Bronchus fibroblast of lung (primary cell): ENCODE measurements around the gene SRPK3. TPM values are rescaled to one million over a fixed set of nuclear protein-coding genes. Genes with fewer than 3 reads are reported as not detected.

Experiments used
- total RNA-seq: library from RNA; depleted of rRNA; stranded (reverse); fragments of >200 nt; gene quantifications from 2 replicates; pipeline ENCODE4 v1.2.3, GENCODE V29; 2015

The SRPK3 gene, protein sequence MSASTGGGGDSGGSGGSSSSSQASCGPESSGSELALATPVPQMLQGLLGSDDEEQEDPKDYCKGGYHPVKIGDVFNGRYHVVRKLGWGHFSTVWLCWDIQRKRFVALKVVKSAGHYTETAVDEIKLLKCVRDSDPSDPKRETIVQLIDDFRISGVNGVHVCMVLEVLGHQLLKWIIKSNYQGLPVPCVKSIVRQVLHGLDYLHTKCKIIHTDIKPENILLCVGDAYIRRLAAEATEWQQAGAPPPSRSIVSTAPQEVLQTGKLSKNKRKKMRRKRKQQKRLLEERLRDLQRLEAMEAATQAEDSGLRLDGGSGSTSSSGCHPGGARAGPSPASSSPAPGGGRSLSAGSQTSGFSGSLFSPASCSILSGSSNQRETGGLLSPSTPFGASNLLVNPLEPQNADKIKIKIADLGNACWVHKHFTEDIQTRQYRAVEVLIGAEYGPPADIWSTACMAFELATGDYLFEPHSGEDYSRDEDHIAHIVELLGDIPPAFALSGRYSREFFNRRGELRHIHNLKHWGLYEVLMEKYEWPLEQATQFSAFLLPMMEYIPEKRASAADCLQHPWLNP
- total RNA-seq: 0.59 and 0.84 TPM in 2 replicates

GRCh38 chrX:153780678-153781427 is at the start of gene SRPK3:
TSS of gene SRPK3 (plus strand) at chrX:153781041. CDS start at chrX:153781087, 46 bp downstream.

GRCh38 chrX:153763989-153764755 is 16.7 kb upstream of the SRPK3 start, which contains the start of gene PLXNB3:
TSS of gene PLXNB3 (plus strand) at chrX:153764249. CDS start at chrX:153765536, 1,287 bp downstream.

GRCh38 chrX:153794018-153794896 is 13.4 kb downstream of the SRPK3 start, which contains the start of the genes IDH3G and SSR4:
TSS of gene IDH3G (minus strand) at chrX:153794375. CDS start at chrX:153794326, 49 bp downstream.
TSS of gene SSR4 (plus strand) at chrX:153794668. CDS start at chrX:153794688, 20 bp downstream.

GRCh38 chrX:153829799-153830639 is 49.2 kb downstream of the SRPK3 start, which contains the start of gene PDZD4:
TSS of gene PDZD4 (minus strand) at chrX:153830544. CDS start at chrX:153830298, 246 bp downstream.

Other genes with a start within 250 kb of the SRPK3 start
- gene CCNQ, start 181.9 kb upstream of the SRPK3 start, total RNA-seq: 35.1 and 38.7 TPM in 2 replicates
- gene DUSP9, start 133.8 kb upstream of the SRPK3 start, total RNA-seq: 0.34 and 0.45 TPM in 2 replicates
- gene PNCK, start 107.2 kb upstream of the SRPK3 start, total RNA-seq: 0.15 TPM in 1 of 2 replicates, not detected in the other
- 7.9 and 8.7 TPM in 2 replicates for gene SLC6A8, start 93.1 kb upstream of the SRPK3 start, total RNA-seq
- gene BCAP31, start 56.7 kb upstream of the SRPK3 start, total RNA-seq: 84.3 and 104 TPM in 2 replicates
- gene ABCD1, start 56.2 kb upstream of the SRPK3 start, total RNA-seq: 10.3 and 11.9 TPM in 2 replicates
- gene PLXNB3, start 16.8 kb upstream of the SRPK3 start, total RNA-seq: 4.2 and 5.8 TPM in 2 replicates
- gene IDH3G, start 13.3 kb downstream of the SRPK3 start, total RNA-seq: 94.1 and 96.8 TPM in 2 replicates
- 187 and 269 TPM in 2 replicates for gene SSR4, start 13.6 kb downstream of the SRPK3 start, total RNA-seq
- gene PDZD4, start 49.5 kb downstream of the SRPK3 start, total RNA-seq: 0.30 and 0.50 TPM in 2 replicates
- gene L1CAM, start 105.1 kb downstream of the SRPK3 start, total RNA-seq: 28.6 and 30.0 TPM in 2 replicates
- 0.50 TPM in 1 of 2 replicates, not detected in the other for gene AVPR2, start 123.6 kb downstream of the SRPK3 start, total RNA-seq
- gene ARHGAP4, start 145.2 kb downstream of the SRPK3 start, total RNA-seq: 2.2 and 3.7 TPM in 2 replicates
- 169 and 189 TPM in 2 replicates for gene NAA10, start 154.0 kb downstream of the SRPK3 start, total RNA-seq
- gene RENBP, start 163.6 kb downstream of the SRPK3 start, total RNA-seq: 0.30 and 0.84 TPM in 2 replicates
- gene HCFC1, start 190.8 kb downstream of the SRPK3 start, total RNA-seq: 39.3 and 43.1 TPM in 2 replicates
- gene TMEM187, start 191.7 kb downstream of the SRPK3 start, total RNA-seq: 4.7 and 5.1 TPM in 2 replicates
- 82.9 and 93.1 TPM in 2 replicates for gene IRAK1, start 238.9 kb downstream of the SRPK3 start, total RNA-seq